ENCODE results near the gene FMO2.

GRCh38 chr1:171140401-171140800, 44.7 kb upstream of the FMO2 start:
- no peak for TF ChIP-seq CTCF (optimal IDR thresholded peaks at IDR 0.05 in 1 of 3, IDR thresholded peaks at IDR 0.05 in 1 of 3, conservative IDR thresholded peaks at IDR 0.05 in 1 of 3; ENCODE audit: extremely low read depth in 1 of 3, insufficient read depth in 2 of 3, low read length in 3 of 3)
- TF ChIP-seq EZH2 (IDR thresholded peaks at IDR 0.05; ENCODE audit: low read length): no peak
